HG02610 (cell line): ENCODE data around the gene KL.

Experiments
- ATAC-seq: cut with Tn5 transposase; IDR thresholded peaks from one replicate; pipeline ENCODE4 v1.9.1; 2021; ENCODE audit warnings: mild to moderate bottlenecking, moderate library complexity; ENCODE audit not compliant: unreplicated experiment

The KL gene

DNA sequence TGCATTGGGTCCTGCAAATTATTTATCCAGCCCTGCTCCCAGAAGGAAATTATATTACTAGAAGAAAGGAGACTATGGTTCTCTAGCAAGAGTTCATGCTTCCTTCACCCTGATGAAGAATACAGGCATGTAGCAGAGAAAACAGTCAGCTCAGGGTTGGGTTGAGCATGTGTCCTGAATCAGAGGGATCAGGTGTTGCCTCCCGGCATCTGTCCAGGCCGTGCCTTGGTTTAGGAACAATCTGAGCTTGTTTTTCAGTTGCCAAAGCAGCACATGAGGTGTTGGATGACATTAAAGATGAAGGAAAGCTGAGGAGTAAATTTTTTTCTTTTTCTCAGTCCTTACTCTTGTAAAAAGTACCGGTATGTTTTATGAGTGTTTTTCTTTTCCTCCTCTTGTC, 62.0 kb downstream of the KL start:
- ATAC-seq = no peak

- no peak for ATAC-seq
Measured at GRCh38 chr13:33079960-33080359, 63.7 kb downstream of the KL start.

DNA sequence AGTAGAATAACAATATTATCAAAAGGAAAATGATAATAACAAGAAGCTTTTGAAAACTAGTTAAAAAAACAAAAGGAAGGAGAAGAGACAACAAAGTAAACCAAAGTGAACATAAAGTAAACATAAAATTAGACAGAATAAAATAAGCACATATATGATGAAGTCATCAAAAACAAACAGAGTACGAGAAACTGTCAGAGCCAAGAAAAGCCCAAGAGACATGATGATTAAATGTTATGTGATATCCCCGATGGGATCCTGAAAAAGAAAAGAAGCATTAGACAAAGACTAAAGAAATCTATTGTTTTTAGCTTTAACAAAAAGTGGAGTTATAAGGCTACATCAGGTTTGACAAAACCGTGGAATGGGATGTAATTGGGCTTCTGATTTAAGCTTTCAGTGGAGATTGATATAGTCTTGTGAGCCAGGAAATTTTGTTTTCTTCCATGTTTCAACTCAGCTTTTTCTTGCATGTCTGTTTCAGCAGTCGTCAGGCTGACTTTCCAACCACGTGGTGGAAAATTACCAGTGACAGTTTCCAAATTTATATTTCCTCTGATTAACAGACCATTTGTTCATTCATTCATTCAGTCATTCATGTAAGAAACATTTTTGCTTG, 64.9 kb downstream of the KL start:
- no peak for ATAC-seq

GRCh38 chr13:33081666-33082065, 65.4 kb downstream of the KL start:
- no peak for ATAC-seq

DNA sequence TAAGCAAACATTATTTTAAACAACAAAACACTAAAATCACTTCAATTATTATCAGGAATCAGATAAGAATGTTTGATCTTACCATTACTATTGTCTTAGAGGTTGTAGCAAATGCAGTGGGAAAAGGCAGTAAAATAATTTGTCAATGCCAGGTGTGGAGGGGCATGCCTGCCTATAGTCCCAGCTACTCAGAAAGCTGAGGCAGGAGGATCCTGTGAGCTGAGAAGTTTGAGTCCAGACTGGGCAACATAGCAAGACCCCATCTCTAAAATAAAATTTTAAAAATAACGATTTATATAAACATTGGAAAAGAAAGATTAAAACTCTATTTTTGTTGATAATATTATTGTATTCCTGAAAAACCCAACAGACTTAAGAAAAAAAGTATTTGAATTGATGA, 66.8 kb downstream of the KL start:
- ATAC-seq = no peak

GRCh38 chr13:33087091-33087490, 70.9 kb downstream of the KL start:
- ATAC-seq = no peak

DNA sequence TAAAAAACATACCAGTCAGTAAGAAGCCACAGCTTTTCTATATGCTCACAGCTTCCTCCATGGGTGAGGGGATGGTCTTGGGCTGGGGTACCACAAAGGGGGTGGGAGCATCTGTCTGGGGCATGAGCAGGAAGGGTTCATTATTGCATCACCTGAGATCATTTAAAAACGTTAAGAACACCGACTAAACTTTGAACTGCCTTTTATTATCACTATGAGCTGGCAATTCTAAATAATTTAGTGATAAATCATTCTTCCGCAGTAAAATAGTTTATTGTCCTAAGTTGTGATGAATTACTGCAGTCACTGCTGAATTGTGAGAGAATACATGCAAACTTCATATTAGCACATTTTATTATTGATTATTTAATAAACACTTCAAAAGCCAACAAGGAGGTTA, 71.6 kb downstream of the KL start:
- no peak for ATAC-seq

DNA sequence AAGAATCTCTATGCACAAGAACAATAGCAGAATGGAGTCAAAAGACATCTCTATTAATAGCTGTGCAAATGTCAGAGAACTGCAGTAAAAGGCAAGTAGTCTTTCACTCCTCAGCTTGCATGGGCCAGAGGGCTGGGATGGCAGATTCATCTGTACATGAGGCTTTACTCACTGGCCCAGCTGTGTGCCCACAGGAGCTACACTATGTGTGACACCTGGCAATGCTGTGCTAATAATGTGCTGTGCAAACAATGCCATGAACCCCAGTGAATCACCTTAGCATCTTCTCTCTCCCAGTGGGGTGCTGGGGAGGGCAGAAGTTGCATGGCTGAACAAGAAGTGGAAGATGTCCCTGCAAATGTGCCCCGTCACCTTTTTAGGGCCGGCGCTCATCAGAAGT, 73.1 kb downstream of the KL start:
- no peak for ATAC-seq

- ATAC-seq = no peak
Measured at GRCh38 chr13:33090755-33091414, 74.7 kb downstream of the KL start.

DNA sequence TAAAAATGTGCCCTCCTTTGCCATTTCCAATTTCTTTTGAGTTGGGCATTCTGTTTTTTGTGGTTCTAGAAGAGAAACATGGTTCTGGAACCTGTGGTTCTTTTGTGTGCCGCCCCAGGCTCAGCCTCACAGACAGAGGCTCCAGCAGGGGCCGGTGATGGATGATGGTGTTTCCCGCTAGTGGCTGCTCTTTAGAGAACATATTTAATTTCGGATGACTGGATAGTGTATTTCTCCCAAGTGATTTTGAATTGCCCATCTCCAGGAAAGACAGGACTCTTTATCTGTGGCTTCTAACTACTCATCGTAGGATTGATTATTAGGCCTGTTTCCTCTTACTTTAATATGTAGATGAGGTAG, 75.2 kb downstream of the KL start:
- no peak for ATAC-seq

DNA sequence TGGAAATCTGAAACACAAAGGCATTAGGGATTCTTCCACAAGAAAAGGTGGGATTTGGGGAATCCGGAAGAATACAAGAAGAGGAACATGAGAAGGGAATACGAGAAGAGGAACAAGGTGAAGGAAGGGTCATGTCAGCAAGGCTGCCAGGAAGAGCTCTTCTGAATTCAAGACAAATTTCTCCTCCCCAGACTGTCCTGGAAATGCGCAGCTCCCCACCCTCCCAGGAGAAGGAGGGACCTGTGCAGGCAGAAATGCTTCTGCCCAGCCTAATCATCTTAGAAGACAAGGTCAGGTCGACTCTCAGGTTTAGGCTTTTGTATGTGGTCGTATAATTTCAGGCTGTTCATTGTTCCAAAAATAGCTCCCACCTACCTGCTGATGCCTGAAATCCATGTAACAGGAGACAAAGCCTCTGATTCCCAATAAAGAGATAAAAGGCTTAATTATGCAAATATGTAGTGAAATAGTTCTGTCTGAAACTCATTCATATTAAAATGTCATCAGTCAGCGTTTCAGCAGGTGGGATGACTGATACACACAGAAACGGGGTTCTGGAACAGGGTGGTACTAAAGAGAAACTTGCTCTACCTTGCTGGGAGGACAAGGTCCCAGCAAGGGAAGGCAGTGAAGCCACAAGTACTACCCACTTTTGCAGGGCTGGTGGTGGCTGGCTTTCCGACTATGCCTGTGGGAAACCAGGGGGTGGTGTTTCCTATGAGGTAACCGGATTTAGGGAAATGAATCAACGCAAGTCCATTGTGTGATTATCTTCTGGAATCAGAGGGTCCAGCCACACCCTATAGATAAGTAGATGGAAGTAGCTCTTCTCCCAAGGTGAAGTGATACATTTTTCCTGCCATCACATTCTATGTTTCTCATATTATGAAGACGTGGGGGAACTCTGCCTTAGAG, 76.1 kb downstream of the KL start:
- ATAC-seq = no peak

- no peak for ATAC-seq
Measured at GRCh38 chr13:33096886-33097605, 80.8 kb downstream of the KL start.

DNA sequence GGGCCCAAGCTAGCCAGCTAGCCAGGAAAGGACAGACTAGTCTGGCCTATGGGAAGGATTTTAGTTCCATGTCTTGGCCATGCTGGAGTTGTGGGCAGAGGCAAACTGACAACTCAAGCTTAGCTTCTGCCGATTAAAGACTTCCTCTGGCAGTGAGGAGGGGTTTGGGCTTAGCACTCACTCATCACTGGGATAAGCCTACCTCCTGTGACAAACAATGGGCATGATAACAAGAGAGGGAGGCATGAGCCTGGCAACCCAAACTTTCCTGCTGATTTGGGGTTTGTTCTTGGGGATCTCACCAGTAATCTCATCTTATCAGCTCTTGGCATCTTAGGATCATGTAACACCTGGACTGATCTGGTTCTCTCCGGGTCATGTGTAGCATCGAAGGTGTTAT, 83.6 kb downstream of the KL start:
- ATAC-seq = no peak

GRCh38 chr13:33100886-33101285, 84.7 kb downstream of the KL start:
- ATAC-seq = no peak

DNA sequence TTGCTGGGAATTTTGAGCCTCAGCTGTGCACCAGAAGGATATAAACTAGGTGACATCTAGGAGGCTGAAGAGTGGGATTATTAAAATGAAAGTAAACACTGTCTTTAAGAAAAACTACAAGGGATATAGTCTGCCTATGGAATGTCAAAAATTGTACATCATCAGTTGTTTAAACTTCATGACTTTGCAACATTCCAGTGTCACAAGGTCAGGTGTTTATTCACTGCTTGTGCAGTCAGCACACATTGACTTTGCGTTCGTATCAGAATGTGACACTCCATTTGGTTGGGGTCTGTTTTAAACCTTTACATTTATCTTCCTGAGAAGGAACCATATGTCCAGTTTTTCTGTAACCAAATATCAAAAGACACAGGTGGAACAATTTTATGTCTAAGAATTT, 85.6 kb downstream of the KL start:
- no peak for ATAC-seq

DNA sequence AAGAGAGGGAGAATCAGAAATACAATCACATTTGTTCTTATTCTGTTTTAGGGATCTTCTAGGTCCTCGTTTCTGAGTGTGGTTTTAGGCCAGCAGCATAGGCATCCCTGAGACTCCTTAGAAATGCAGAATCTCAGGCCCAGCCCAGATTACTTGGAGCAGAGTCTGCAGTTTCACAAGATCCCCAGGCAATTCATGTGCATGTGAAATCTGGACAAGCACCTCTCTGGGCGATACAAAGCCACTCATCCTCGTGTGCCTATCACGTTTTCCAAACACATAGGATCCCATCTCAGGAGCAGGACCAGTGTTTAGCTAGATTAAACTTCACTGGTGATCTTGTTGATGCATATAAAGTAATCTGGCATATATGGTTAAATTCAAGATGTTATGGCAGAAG, 87.2 kb downstream of the KL start:
- ATAC-seq = no peak

GRCh38 chr13:33105387-33106005, 89.3 kb downstream of the KL start:
- no peak for ATAC-seq

DNA sequence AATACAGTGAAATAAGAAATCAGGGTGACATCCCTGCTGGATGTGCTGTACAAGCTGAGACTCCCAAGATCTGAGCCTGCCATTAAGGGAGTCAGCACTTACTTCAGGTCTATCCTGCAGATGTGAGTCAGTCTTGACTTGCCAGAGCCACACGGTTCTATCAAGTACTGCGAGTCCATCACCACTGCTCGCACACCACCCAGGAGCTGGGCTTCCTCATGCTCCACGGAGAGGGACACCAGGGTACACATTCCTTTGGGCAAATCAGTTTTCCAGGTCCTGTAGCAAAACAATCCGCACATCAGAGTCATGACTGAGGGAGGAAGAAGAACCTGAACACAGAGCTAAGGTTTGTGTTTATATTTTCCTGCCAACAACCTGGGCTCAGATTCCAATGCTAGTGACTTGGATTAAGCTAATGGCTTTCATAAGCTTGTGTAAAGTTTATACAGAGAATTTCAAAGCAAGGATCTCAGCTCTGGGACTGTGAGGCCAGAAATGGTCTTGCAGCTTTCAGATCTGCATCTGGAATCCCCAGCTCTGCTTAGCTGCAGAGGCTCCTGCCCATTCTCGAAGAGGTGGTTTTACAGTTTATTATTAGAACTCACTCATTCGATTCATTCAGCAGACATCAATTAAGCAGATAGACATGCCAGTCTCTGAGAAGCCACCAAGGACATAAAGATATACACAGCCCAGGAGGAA, 90.6 kb downstream of the KL start:
- peak; percentile 42 for ATAC-seq

DNA sequence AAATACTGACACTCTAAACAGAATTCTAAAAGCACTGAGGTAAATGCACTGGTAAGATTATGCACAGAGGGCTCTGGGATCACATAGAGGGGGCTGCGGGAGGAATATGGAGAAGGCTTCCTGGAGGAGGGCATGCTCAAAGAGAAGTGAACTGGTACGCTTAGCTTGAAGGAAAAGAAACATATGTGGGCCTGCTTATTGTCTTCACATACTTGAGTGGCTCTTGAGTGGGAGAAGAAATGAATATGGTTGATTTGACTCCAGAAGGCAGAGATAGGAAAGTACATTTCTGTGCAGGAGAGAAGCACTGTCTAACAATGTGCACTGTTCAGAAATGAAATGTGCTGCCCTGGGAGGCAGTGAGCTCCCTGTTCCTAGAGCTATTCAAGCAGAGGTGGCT, 91.1 kb downstream of the KL start:
- ATAC-seq = no peak

- no peak for ATAC-seq
Measured at GRCh38 chr13:33108620-33109019, 92.4 kb downstream of the KL start.
